LNCAP (cell line): Measurements from ENCODE around the gene DSN1.
A peak's percentile ranks its signal among the peaks of the same experiment; 100 is the strongest.

Experiments
- CTCF ChIP-seq: fragments of 450-650 bp; IDR thresholded peaks from 2 replicates; pipeline ENCODE4 v1.5.1; 2017; ENCODE audit warnings: mild to moderate bottlenecking

DSN1 gene

GRCh38 chr20:36736451-36737182 lies 36.9 kb downstream of the DSN1 start:
- TF ChIP-seq CTCF: no peak

- TF ChIP-seq CTCF: no peak
Observed at GRCh38 chr20:36732456-36732855, 41.1 kb downstream of the DSN1 start.

DNA sequence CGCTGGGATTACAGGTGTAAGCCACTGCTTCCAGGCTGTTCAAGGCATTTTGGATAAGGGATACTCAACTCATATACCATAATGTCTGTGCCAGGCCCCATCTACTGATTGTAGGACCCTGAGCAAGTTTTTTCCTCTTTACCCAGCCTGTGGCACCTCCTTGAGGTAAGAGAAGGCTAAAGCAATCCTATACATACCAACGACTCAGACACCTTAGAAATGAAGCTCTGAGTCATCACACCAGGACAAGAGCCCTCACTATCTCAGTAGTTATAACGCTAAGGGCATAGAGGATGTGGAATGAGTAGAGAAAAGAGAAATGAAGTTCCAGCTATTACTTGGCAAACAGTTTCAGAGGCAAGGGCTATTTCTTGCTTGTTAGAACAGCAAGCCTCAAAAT lies 44.6 kb downstream of the DSN1 start:
- TF ChIP-seq CTCF: no peak

DNA sequence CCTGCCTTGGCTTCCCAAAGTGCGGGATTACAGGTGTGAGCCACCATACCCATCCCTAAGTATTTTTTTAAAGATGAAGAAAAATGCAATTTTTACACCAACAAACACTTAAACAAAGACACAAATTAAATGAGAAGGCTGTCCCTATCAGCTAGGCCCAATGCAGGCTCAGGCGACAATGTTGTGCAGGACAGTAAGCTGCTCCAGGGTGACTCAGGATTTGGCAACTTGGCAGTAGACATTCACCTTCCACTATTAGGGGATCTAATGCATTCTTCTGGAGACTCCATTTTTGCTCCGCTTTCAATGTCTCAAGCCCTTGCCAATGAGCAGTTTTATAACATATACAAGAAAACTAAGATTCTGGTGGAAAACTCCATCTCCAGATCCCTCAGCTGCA lies 47.4 kb downstream of the DSN1 start:
- TF ChIP-seq CTCF: no peak

- no peak for TF ChIP-seq CTCF
Observed at GRCh38 chr20:36720510-36720909, 53.1 kb downstream of the DSN1 start.

GRCh38 chr20:36717657-36718056 lies 55.9 kb downstream of the DSN1 start:
- TF ChIP-seq CTCF: peak; percentile 23; the same call in 1 of the 2 replicates

- no peak for TF ChIP-seq CTCF
Observed at GRCh38 chr20:36717021-36717420, 56.5 kb downstream of the DSN1 start.

GRCh38 chr20:36712775-36713174 lies 60.8 kb downstream of the DSN1 start:
- TF ChIP-seq CTCF: no peak
